HG03439 (cell line): ENCODE measurements around the gene HOXD3.

Experiments used
- ATAC-seq: cut with Tn5 transposase; IDR thresholded peaks from one replicate; pipeline ENCODE4 v1.9.1; 2021; ENCODE audit warnings: mild to moderate bottlenecking, moderate library complexity; ENCODE audit not compliant: unreplicated experiment

Gene HOXD3

GRCh38 chr2:176161825-176162626 lies 4.9 kb downstream of the HOXD3 start:
- no peak for ATAC-seq

GRCh38 chr2:176162911-176163671 lies 6.0 kb downstream of the HOXD3 start:
- no peak for ATAC-seq

- ATAC-seq: no peak
Observed at GRCh38 chr2:176163672-176164056, 6.6 kb downstream of the HOXD3 start.

- ATAC-seq: no peak
Observed at GRCh38 chr2:176164201-176164600, 7.1 kb downstream of the HOXD3 start.

- no peak for ATAC-seq
Observed at GRCh38 chr2:176164611-176165369, 7.7 kb downstream of the HOXD3 start.

- no peak for ATAC-seq
Observed at GRCh38 chr2:176165370-176166050, 8.4 kb downstream of the HOXD3 start.

GRCh38 chr2:176166272-176166671 lies 9.2 kb downstream of the HOXD3 start:
- no peak for ATAC-seq

GRCh38 chr2:176167398-176167797 lies 10.3 kb downstream of the HOXD3 start:
- no peak for ATAC-seq

GRCh38 chr2:176169181-176169580 lies 12.1 kb downstream of the HOXD3 start:
- no peak for ATAC-seq

GRCh38 chr2:176169711-176170110 lies 12.6 kb downstream of the HOXD3 start:
- ATAC-seq: no peak

- ATAC-seq: no peak
Observed at GRCh38 chr2:176170602-176171305, 13.6 kb downstream of the HOXD3 start.

GRCh38 chr2:176171351-176172006 lies 14.4 kb downstream of the HOXD3 start:
- no peak for ATAC-seq

- ATAC-seq: no peak
Observed at GRCh38 chr2:176172007-176172894, 15.1 kb downstream of the HOXD3 start.

- ATAC-seq: no peak
Observed at GRCh38 chr2:176172895-176173566, 15.9 kb downstream of the HOXD3 start.

GRCh38 chr2:176173567-176174381 lies 16.7 kb downstream of the HOXD3 start:
- ATAC-seq: no peak

- ATAC-seq: no peak
Observed at GRCh38 chr2:176174382-176174823, 17.3 kb downstream of the HOXD3 start.
